Keratinocyte (primary cell): ENCODE results near the gene TACC2. TPM values are rescaled to one million over a fixed set of nuclear protein-coding genes. Genes with fewer than 3 reads are reported as not detected.

ENCODE experiments used
- DNase-seq: peaks from one replicate; pipeline ENCODE4 v3.0.0-alpha.2; 2011; ENCODE audit warnings: low read depth, missing footprints, low spot score
- FAIRE-seq: peaks from 2 replicates; lab custom pipeline; 2011; peaks lifted over from hg19 to GRCh38; lab: Jason Lieb, UNC
- H2AFZ ChIP-seq: 2 replicates; pipeline ENCODE4 v1.6.0; 2012; ENCODE audit warnings: low read length, control low read depth, inconsistent platforms; ENCODE audit not compliant: control insufficient read depth
- H3K27ac ChIP-seq: 2 replicates; pipeline ENCODE4 v1.5.1; 2011; ENCODE audit warnings: low read length; ENCODE audit not compliant: control insufficient read depth, insufficient read depth
- H3K27me3 ChIP-seq: 3 replicates; pipeline ENCODE4 v1.6.0; 2011; ENCODE audit warnings: low read length; ENCODE audit not compliant: control insufficient read depth, insufficient read depth; ENCODE audit errors: extremely low read depth
- H3K36me3 ChIP-seq, 2 experiments: 2 replicates in 1 of 2; 3 replicates in 1 of 2; pipeline ENCODE4 v1.5.1; 2011; ENCODE audit warnings: low read length in 2 of 2, mild to moderate bottlenecking in 1 of 2; ENCODE audit not compliant: control insufficient read depth in 2 of 2, insufficient read depth in 2 of 2; ENCODE audit errors: extremely low read depth in 1 of 2
- H3K4me1 ChIP-seq: 3 replicates; pipeline ENCODE4 v1.5.1; 2011; ENCODE audit warnings: low read length; ENCODE audit not compliant: control insufficient read depth, insufficient read depth; ENCODE audit errors: extremely low read depth
- H3K4me2 ChIP-seq: 3 replicates; pipeline ENCODE4 v1.6.0; 2011; ENCODE audit warnings: low read depth, low read length; ENCODE audit not compliant: control insufficient read depth, insufficient read depth; ENCODE audit errors: extremely low read depth
- H3K4me3 ChIP-seq, 3 experiments: fragments of 200-600 bp in 1 of 3; sonication (generic) in 1 of 3; 2 replicates in 2 of 3; 3 replicates in 1 of 3; pipeline ENCODE4 v1.5.1; 2011 to 2016; ENCODE audit warnings: low read length in 3 of 3, mild to moderate bottlenecking in 3 of 3, control low read depth in 2 of 3, inconsistent platforms in 1 of 3, low read depth in 1 of 3, mixed read lengths in 1 of 3, mixed run types in 1 of 3, moderate library complexity in 1 of 3; ENCODE audit not compliant: control insufficient read depth in 2 of 3, insufficient read depth in 2 of 3; ENCODE audit errors: extremely low read depth in 1 of 3
- H3K79me2 ChIP-seq: 2 replicates; pipeline ENCODE4 v1.6.0; 2012; ENCODE audit warnings: low read length; ENCODE audit not compliant: control insufficient read depth, insufficient read depth
- H3K9ac ChIP-seq: 3 replicates; pipeline ENCODE4 v1.6.0; 2011; ENCODE audit warnings: low read length; ENCODE audit not compliant: control insufficient read depth, insufficient read depth; ENCODE audit errors: extremely low read depth
- H3K9me1 ChIP-seq: 3 replicates; pipeline ENCODE4 v1.6.0; 2011; ENCODE audit warnings: low read length; ENCODE audit not compliant: control insufficient read depth, insufficient read depth; ENCODE audit errors: extremely low read depth
- H3K9me3 ChIP-seq: 2 replicates; pipeline ENCODE4 v1.5.1; 2012; ENCODE audit warnings: low read depth, low read length; ENCODE audit not compliant: control insufficient read depth
- H4K20me1 ChIP-seq: 3 replicates; pipeline ENCODE4 v1.6.0; 2011; ENCODE audit warnings: low read length; ENCODE audit not compliant: control insufficient read depth, insufficient read depth; ENCODE audit errors: extremely low read depth
- CTCF ChIP-seq, 3 experiments: IDR thresholded peaks in 1 of 3; conservative IDR thresholded peaks in 1 of 3; optimal IDR thresholded peaks in 1 of 3; 2 replicates in 2 of 3; 3 replicates in 1 of 3; pipeline versions ENCODE3 to v1.5.1; 2011; ENCODE audit warnings: low read length in 3 of 3, mild to moderate bottlenecking in 3 of 3, moderate library complexity in 2 of 3, control low read depth in 1 of 3, inconsistent platforms in 1 of 3; ENCODE audit not compliant: insufficient read depth in 2 of 3; ENCODE audit errors: extremely low read depth in 1 of 3
- EZH2 ChIP-seq: IDR thresholded peaks from one replicate; pipeline ENCODE4 v1.6.1; 2012; ENCODE audit warnings: inconsistent platforms, mild to moderate bottlenecking, low read length, moderate library complexity
- dilution Hi-C: fragments of 300-500 bp; cut with MboI; formaldehyde crosslinking; loops from one replicate; pipeline ENCODE4 v1.7.0; 2020; ENCODE audit warnings: low sequenced_read_pairs; ENCODE audit not compliant: extremely low pct_ligation_motif_present
- polyA plus RNA-seq, 5 experiments: library from polyadenylated mRNA; depleted of rRNA in 3 of 5; stranded (reverse) in 3 of 5; stranded (forward) in 1 of 5; unstranded in 1 of 5; fragments of >200 nt; gene quantifications; 1 replicate in 1 of 5; 2 replicates in 3 of 5; 3 replicates in 1 of 5; pipeline versions ENCODE4 v1.2.1 to v1.2.3, GENCODE V29; 2011 to 2012; ENCODE audit warnings: missing spikeins in 2 of 5, low read depth in 1 of 5, low replicate concordance in 1 of 5

Gene TACC2
- polyA plus RNA-seq, 1 donor (not counting 4 experiments of a cell fraction or from before 2014, with no cell fraction given): 12.8 TPM

- H2AFZ ChIP-seq: no peak overlapping the region
- H4K20me1 ChIP-seq: no peaks in the 10 kb centered on the region
- H3K9me1 ChIP-seq: no peaks in the 10 kb centered on the region
- H3K4me2 ChIP-seq: no peak overlapping the region
- DNase-seq: peak; percentile 32
- H3K36me3 ChIP-seq: no peaks in the 10 kb centered on the region
- H3K4me3 ChIP-seq: no peak overlapping the region
- H3K27me3 ChIP-seq: no peaks in the 10 kb centered on the region
- no peaks in the 10 kb centered on the region for H3K79me2 ChIP-seq
- H3K9ac ChIP-seq: no peak overlapping the region
- H3K27ac ChIP-seq: no peak overlapping the region
- TF ChIP-seq CTCF (optimal IDR thresholded peaks at IDR 0.05 in 1 of 3, IDR thresholded peaks at IDR 0.05 in 1 of 3, conservative IDR thresholded peaks at IDR 0.05 in 1 of 3; ENCODE audit: extremely low read depth in 1 of 3, insufficient read depth in 2 of 3, low read length in 3 of 3): no peak
- no peak for TF ChIP-seq EZH2
- no peaks in the 10 kb centered on the region for H3K9me3 ChIP-seq
- no peaks in the 10 kb centered on the region for H3K4me1 ChIP-seq
- FAIRE-seq: peak; percentile 49
- dilution Hi-C loops: no loop called here
These were observed 45.3 kb downstream of the TACC2 start for GRCh38 chr10:122034149-122034756.

DNA sequence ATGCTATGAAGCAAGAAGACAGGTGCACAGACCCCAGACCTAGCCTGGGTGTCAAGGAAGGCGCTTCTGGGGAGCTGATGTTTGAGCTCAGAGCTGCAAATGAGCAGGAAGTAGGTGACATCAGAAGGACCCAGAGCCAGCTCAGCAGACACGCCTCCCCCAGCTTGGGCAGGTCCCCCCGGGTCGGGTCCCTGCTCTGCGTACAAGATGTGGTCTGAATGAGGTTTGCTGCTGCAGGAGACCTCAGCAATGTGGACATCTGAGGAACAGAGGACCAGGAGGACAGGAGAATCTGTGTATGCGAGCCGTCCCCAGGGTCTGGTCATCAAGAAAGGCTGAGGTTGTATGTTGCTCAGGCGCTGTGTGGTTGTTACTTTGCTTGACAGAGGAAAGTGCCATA lies 51.8 kb downstream of the TACC2 start:
- no peak overlapping the region for H3K9ac ChIP-seq
- no peaks in the 10 kb centered on the region for H3K4me1 ChIP-seq
- no peaks in the 10 kb centered on the region for H3K9me3 ChIP-seq
- H3K79me2 ChIP-seq: no peaks in the 10 kb centered on the region
- FAIRE-seq: no peak
- dilution Hi-C loops: no loop called here
- H3K27ac ChIP-seq: no peak overlapping the region
- no peak for DNase-seq
- H2AFZ ChIP-seq: no peak overlapping the region
- H4K20me1 ChIP-seq: no peaks in the 10 kb centered on the region
- TF ChIP-seq CTCF (optimal IDR thresholded peaks at IDR 0.05 in 1 of 3, IDR thresholded peaks at IDR 0.05 in 1 of 3, conservative IDR thresholded peaks at IDR 0.05 in 1 of 3; ENCODE audit: extremely low read depth in 1 of 3, insufficient read depth in 2 of 3, low read length in 3 of 3): no peak
- no peaks in the 10 kb centered on the region for H3K36me3 ChIP-seq
- no peak overlapping the region for H3K4me2 ChIP-seq
- peaks cover 11% of the 10 kb centered on the region for H3K27me3 ChIP-seq
- H3K4me3 ChIP-seq: no peak overlapping the region
- H3K9me1 ChIP-seq: no peaks in the 10 kb centered on the region
